ENCODE results near the gene SACM1L. TPM values are rescaled to one million over a fixed set of nuclear protein-coding genes. Genes with fewer than 3 reads are reported as not detected.

The SACM1L gene
- total and polyA plus RNA-seq, 2 donors (not counting 3 experiments of a cell fraction or from before 2014, with no cell fraction given): 11.9 to 39.9 TPM

DNA sequence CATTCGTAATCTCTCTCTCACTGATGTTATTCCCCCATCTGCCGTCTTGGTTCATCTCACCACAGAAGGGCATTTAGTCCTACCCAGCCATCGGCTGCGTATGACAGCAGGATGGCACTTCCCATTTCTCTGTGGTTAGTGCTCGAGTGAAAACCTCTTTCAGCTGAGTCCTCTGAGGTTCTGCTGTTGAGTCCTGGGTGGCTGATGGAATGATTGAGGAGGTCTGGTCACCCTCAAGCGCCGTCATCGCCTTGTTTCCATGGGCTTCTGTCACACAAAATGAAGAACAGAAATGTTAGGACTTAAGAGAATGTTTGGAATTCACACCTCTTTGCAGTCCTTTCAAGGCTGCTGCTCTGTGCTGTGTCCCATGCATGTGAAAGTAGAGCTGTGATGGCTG lies 9.4 kb upstream of the SACM1L start:
- Histone ChIP-seq H3K27ac (ENCODE audit: insufficient read depth, low read depth, low read length) (no peak overlapping the region), H3K4me1 (ENCODE audit: control insufficient read depth, extremely low read depth, insufficient read depth, low read length) (peaks cover 7% of the 10 kb centered on the region), H4K20me1 (replicated peaks; ENCODE audit: control insufficient read depth, extremely low read depth, insufficient read depth, low read length) (no peaks in the 10 kb centered on the region), H3K9ac (replicated peaks; ENCODE audit: extremely low read depth, insufficient read depth, low read length) (no peak overlapping the region), H3K9me3 (replicated peaks; ENCODE audit: control insufficient read depth, insufficient read depth, low read length) (no peaks in the 10 kb centered on the region), H3K27me3 (ENCODE audit: control insufficient read depth in 2 of 2, insufficient read depth in 2 of 2, low read length in 2 of 2) (no peaks in the 10 kb centered on the region), H3K9me1 (replicated peaks; ENCODE audit: control insufficient read depth, extremely low read depth, insufficient read depth, low read length) (no peaks in the 10 kb centered on the region), H3K4me2 (ENCODE audit: insufficient read depth, low read length) (no peak overlapping the region), H3K36me3 (ENCODE audit: control insufficient read depth in 2 of 2, extremely low read depth in 1 of 2, insufficient read depth in 2 of 2, low read length in 2 of 2) (peaks cover 9 to 14% of the 10 kb centered on the region in 2 experiments), H3K79me2 (ENCODE audit: control insufficient read depth, insufficient read depth, low read length) (no peaks in the 10 kb centered on the region), H2AFZ (ENCODE audit: low read depth, low read length) (no peak overlapping the region), H3K4me3 (replicated peaks in 1 of 3; ENCODE audit: insufficient read depth in 1 of 3, low read depth in 1 of 3, low read length in 3 of 3) (no peak overlapping the region)
- no TSS peak for BruUV-seq (replicated peaks)
- dilution Hi-C loops (cut with MboI; ENCODE audit: extremely low pct_ligation_motif_present, low sequenced_read_pairs): no loop called here
- CTCF ChIA-PET: no interaction called here
- TF ChIP-seq, protein P1, sequence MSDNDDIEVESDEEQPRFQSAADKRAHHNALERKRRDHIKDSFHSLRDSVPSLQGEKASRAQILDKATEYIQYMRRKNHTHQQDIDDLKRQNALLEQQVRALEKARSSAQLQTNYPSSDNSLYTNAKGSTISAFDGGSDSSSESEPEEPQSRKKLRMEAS (IDR thresholded peaks at IDR 0.05; ENCODE audit: insufficient read depth, insufficient read length): no peak
- POLR2A ChIA-PET: no interaction called here
- intact Hi-C loops (cut with micrococcal nuclease): loop anchor here (10.0 kb wide), 1 partner anchor 1165 kb away; no protein-coding TSS in a partner anchor
- DNase-seq (ENCODE audit: low read depth, low spot score) (no peak), FAIRE-seq (no peak)

DNA sequence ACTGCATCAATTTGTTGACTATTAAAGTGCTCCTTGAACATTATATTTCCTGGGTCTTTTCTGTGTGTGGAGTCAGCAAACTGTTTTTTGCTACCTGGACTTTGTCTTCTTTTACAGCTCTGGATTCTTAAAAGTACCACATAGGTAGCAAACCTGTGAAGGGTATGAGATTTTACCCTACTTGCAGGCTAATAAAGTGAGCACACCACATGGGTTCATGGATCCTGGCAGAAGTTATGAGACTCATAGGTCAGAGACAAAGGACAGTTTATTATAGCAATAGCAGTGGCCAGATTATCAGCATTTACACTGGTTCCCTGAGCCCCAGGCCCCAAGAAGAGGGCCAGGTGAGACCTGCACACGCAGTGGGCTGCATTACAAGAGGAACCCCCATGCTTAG lies 8.0 kb upstream of the SACM1L start:
- TF ChIP-seq POLR2A (IDR thresholded peaks at IDR 0.05; ENCODE audit: low read depth, low read length) (no peak), EZH2 (IDR thresholded peaks at IDR 0.05; ENCODE audit: borderline replicate concordance, low read depth, low read length, severe bottlenecking) (no peak), MYC (IDR thresholded peaks at IDR 0.05; ENCODE audit: low read depth, low read length) (no peak), FOS (IDR thresholded peaks at IDR 0.05; ENCODE audit: borderline replicate concordance, insufficient read depth, low read length) (no peak), GATA2 (IDR thresholded peaks at IDR 0.05; ENCODE audit: insufficient read depth, insufficient read length, low read depth, low read length) (no peak), POLR2AphosphoS5 (IDR thresholded peaks at IDR 0.05; ENCODE audit: insufficient read depth, low read depth, low read length) (no peak), JUN (IDR thresholded peaks at IDR 0.05; ENCODE audit: borderline replicate concordance, insufficient read depth, insufficient read length, low read depth) (no peak)
- TF ChIP-seq, protein P2, sequence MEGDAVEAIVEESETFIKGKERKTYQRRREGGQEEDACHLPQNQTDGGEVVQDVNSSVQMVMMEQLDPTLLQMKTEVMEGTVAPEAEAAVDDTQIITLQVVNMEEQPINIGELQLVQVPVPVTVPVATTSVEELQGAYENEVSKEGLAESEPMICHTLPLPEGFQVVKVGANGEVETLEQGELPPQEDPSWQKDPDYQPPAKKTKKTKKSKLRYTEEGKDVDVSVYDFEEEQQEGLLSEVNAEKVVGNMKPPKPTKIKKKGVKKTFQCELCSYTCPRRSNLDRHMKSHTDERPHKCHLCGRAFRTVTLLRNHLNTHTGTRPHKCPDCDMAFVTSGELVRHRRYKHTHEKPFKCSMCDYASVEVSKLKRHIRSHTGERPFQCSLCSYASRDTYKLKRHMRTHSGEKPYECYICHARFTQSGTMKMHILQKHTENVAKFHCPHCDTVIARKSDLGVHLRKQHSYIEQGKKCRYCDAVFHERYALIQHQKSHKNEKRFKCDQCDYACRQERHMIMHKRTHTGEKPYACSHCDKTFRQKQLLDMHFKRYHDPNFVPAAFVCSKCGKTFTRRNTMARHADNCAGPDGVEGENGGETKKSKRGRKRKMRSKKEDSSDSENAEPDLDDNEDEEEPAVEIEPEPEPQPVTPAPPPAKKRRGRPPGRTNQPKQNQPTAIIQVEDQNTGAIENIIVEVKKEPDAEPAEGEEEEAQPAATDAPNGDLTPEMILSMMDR (IDR thresholded peaks at IDR 0.05; ENCODE audit: extremely low read depth in 1 of 2, insufficient read depth in 1 of 2, low read depth in 1 of 2, low read length in 2 of 2): no peak
- TF ChIP-seq, protein P1 (IDR thresholded peaks at IDR 0.05; ENCODE audit: insufficient read depth, insufficient read length): no peak
- FAIRE-seq (no peak), DNase-seq (ENCODE audit: low read depth, low spot score) (no peak)
- Histone ChIP-seq H3K36me3 (ENCODE audit: control insufficient read depth in 2 of 2, extremely low read depth in 1 of 2, insufficient read depth in 2 of 2, low read length in 2 of 2) (peaks cover 9 to 13% of the 10 kb centered on the region in 2 experiments), H3K9me1 (replicated peaks; ENCODE audit: control insufficient read depth, extremely low read depth, insufficient read depth, low read length) (no peaks in the 10 kb centered on the region), H4K20me1 (replicated peaks; ENCODE audit: control insufficient read depth, extremely low read depth, insufficient read depth, low read length) (no peaks in the 10 kb centered on the region), H3K9ac (replicated peaks; ENCODE audit: extremely low read depth, insufficient read depth, low read length) (no peak overlapping the region), H2AFZ (ENCODE audit: low read depth, low read length) (no peak overlapping the region), H3K27ac (ENCODE audit: insufficient read depth, low read depth, low read length) (no peak overlapping the region), H3K4me2 (ENCODE audit: insufficient read depth, low read length) (no peak overlapping the region), H3K79me2 (ENCODE audit: control insufficient read depth, insufficient read depth, low read length) (no peaks in the 10 kb centered on the region), H3K4me1 (ENCODE audit: control insufficient read depth, extremely low read depth, insufficient read depth, low read length) (peaks cover 7% of the 10 kb centered on the region), H3K4me3 (replicated peaks in 1 of 3; ENCODE audit: insufficient read depth in 1 of 3, low read depth in 1 of 3, low read length in 3 of 3) (no peak overlapping the region), H3K27me3 (ENCODE audit: control insufficient read depth in 2 of 2, insufficient read depth in 2 of 2, low read length in 2 of 2) (no peaks in the 10 kb centered on the region), H3K9me3 (replicated peaks; ENCODE audit: control insufficient read depth, insufficient read depth, low read length) (no peaks in the 10 kb centered on the region)
- no TSS peak for BruUV-seq (replicated peaks)
- dilution Hi-C loops (cut with MboI; ENCODE audit: extremely low pct_ligation_motif_present, low sequenced_read_pairs): no loop called here
- ChIA-PET CTCF (no interaction called here), POLR2A (no interaction called here)
- intact Hi-C loops (cut with micrococcal nuclease): loop anchor here (10.0 kb wide), 1 partner anchor 1166 kb away; no protein-coding TSS in a partner anchor

Data from endothelial cell of umbilical vein (primary cell).